Prostate gland (tissue), 2 donors: ENCODE measurements around the gene RGS9.

Experiments used
- POLR2A ChIP-seq: fragments of 450-650 bp; IDR thresholded peaks from one replicate; pipeline ENCODE4 v1.6.1; 2016; ENCODE audit warnings: antibody characterized with exemption, mild to moderate bottlenecking
- POLR2AphosphoS5 ChIP-seq: sonication (generic); formaldehyde crosslinking; IDR thresholded peaks from one replicate; pipeline ENCODE4 v1.6.1; 2017; ENCODE audit warnings: antibody characterized with exemption
- TF ChIP-seq, protein P1 (sequence below), 4 experiments: fragments of 200-600 bp in 2 of 4; fragments of 450-650 bp in 2 of 4; sonication (generic) in 2 of 4; IDR thresholded peaks; 1 replicate in 3 of 4; 2 replicates in 1 of 4; pipeline ENCODE4 v1.5.1; 2016 to 2019; ENCODE audit warnings: antibody characterized with exemption in 4 of 4, mild to moderate bottlenecking in 2 of 4, moderate library complexity in 2 of 4

DNA sequence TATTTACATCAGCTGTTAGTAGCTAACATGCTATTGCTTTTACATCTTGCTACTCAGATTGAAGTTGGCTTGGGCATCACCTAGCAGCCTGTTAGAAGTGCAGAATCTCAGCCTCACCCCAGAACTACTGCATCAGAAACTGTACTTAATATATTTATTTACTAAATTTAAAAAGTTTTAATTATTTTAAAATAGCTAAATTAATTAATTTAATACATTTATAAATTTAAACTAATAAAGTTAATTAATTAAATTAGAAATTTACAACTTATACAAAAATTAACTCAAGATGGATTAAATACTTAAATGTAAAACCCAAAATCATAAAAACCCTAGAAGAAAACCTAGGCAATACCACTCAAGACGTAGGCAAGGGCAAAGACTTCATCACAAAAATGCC is 41.7 kb upstream of the RGS9 start:
- TF ChIP-seq, protein P1, sequence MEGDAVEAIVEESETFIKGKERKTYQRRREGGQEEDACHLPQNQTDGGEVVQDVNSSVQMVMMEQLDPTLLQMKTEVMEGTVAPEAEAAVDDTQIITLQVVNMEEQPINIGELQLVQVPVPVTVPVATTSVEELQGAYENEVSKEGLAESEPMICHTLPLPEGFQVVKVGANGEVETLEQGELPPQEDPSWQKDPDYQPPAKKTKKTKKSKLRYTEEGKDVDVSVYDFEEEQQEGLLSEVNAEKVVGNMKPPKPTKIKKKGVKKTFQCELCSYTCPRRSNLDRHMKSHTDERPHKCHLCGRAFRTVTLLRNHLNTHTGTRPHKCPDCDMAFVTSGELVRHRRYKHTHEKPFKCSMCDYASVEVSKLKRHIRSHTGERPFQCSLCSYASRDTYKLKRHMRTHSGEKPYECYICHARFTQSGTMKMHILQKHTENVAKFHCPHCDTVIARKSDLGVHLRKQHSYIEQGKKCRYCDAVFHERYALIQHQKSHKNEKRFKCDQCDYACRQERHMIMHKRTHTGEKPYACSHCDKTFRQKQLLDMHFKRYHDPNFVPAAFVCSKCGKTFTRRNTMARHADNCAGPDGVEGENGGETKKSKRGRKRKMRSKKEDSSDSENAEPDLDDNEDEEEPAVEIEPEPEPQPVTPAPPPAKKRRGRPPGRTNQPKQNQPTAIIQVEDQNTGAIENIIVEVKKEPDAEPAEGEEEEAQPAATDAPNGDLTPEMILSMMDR (IDR thresholded peaks at IDR 0.05), result no peak
- no peak for TF ChIP-seq POLR2A
- no peak for TF ChIP-seq POLR2AphosphoS5
